Measurements from ENCODE around the gene HDAC9. TPM values are rescaled to one million over a fixed set of nuclear protein-coding genes. Genes with fewer than 3 reads are reported as not detected.

HDAC9 gene
- total and polyA plus RNA-seq, 2 of the 13 experiments (the other 11 are each of a cell fraction or from before 2014, with no cell fraction given) = 0.05 to 0.07 TPM

DNA sequence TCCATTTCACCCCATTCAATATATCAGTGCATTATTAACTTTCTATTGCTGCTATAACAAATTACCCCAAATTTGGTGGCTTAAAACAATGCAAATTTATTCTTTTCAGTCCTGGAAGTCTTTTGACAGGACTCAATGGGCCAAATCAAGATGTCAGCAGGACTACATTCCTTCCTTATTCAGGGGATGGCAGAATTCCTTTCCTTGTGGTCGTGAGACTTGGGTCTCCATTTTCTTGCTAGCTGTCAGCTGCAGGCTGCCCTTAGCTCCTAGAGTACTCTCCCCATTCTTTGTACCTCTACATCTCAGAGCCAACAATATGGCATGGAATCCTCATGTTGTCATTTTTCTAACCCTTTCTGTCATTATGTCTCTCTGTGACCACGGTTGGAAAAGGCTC is 310.6 kb downstream of the HDAC9 start:
- DNase-seq (ENCODE audit: low spot score) (no peak), ATAC-seq (no peak), FAIRE-seq (no peak)
- H3K27me3 ChIP-seq (ENCODE audit: control insufficient read depth in 1 of 2, insufficient read depth in 2 of 2, low read length in 2 of 2) = no peaks in the 10 kb centered on the region
- CTCF ChIA-PET (ENCODE audit: low intra/inter-chr PET ratio, low total read pairs) = no interaction called here
- no peaks in the 10 kb centered on the region for H3K79me2 ChIP-seq (ENCODE audit: insufficient read depth, low read length)
- no peak overlapping the region for H2AFZ ChIP-seq (ENCODE audit: low read length)
- TF ChIP-seq HNF4G (IDR thresholded peaks at IDR 0.05; ENCODE audit: borderline replicate concordance, low read depth, low read length) (no peak), HNF4G (CRISPR knock-in tag; IDR thresholded peaks at IDR 0.05; ENCODE audit: borderline replicate concordance, low read depth) (no peak)
- TF ChIP-seq, protein P1, sequence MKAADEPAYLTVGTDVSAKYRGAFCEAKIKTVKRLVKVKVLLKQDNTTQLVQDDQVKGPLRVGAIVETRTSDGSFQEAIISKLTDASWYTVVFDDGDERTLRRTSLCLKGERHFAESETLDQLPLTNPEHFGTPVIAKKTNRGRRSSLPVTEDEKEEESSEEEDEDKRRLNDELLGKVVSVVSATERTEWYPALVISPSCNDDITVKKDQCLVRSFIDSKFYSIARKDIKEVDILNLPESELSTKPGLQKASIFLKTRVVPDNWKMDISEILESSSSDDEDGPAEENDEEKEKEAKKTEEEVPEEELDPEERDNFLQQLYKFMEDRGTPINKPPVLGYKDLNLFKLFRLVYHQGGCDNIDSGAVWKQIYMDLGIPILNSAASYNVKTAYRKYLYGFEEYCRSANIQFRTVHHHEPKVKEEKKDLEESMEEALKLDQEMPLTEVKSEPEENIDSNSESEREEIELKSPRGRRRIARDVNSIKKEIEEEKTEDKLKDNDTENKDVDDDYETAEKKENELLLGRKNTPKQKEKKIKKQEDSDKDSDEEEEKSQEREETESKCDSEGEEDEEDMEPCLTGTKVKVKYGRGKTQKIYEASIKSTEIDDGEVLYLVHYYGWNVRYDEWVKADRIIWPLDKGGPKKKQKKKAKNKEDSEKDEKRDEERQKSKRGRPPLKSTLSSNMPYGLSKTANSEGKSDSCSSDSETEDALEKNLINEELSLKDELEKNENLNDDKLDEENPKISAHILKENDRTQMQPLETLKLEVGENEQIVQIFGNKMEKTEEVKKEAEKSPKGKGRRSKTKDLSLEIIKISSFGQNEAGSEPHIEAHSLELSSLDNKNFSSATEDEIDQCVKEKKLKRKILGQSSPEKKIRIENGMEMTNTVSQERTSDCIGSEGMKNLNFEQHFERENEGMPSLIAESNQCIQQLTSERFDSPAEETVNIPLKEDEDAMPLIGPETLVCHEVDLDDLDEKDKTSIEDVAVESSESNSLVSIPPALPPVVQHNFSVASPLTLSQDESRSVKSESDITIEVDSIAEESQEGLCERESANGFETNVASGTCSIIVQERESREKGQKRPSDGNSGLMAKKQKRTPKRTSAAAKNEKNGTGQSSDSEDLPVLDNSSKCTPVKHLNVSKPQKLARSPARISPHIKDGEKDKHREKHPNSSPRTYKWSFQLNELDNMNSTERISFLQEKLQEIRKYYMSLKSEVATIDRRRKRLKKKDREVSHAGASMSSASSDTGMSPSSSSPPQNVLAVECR (CRISPR knock-in tag; IDR thresholded peaks at IDR 0.05; ENCODE audit: borderline replicate concordance) = no peak
- peaks cover 48% of the 10 kb centered on the region for H3K9me3 ChIP-seq (ENCODE audit: low read length)
- WGBS (ENCODE audit: low lambda C conversion rate) = 3% methylated on average over 2 of the region's 2 CpGs
- no peak overlapping the region for H3K4me2 ChIP-seq (ENCODE audit: low read depth, low read length)
- no peaks in the 10 kb centered on the region for H3K4me1 ChIP-seq (ENCODE audit: insufficient read depth, low read length)
- no TSS peak for BruUV-seq (replicated peaks)
- no peaks in the 10 kb centered on the region for H4K20me1 ChIP-seq (ENCODE audit: insufficient read depth, low read length)
- H3K27ac ChIP-seq (ENCODE audit: extremely low read length, insufficient read depth, low read length) = no peak overlapping the region
- in situ Hi-C loops (cut with HindIII; ENCODE audit: extremely low pct_ligation_motif_present, low pct_unique_long_range_greater_than_20kb) (no loop called here), intact Hi-C loops (cut with micrococcal nuclease; ENCODE audit: unreplicated experiment) (no loop called here)
- no peak overlapping the region for H3K4me3 ChIP-seq (replicated peaks in 1 of 3; ENCODE audit: insufficient read depth in 1 of 3, low read depth in 2 of 3, low read length in 3 of 3)
- POLR2A ChIA-PET = no interaction called here
- H3K36me3 ChIP-seq (replicated peaks in 1 of 2; ENCODE audit: control insufficient read depth in 1 of 2, insufficient read depth in 2 of 2, low read length in 2 of 2) = no peaks in the 10 kb centered on the region
- no peak overlapping the region for H3K9ac ChIP-seq (ENCODE audit: insufficient read depth, low read depth, low read length)

DNA sequence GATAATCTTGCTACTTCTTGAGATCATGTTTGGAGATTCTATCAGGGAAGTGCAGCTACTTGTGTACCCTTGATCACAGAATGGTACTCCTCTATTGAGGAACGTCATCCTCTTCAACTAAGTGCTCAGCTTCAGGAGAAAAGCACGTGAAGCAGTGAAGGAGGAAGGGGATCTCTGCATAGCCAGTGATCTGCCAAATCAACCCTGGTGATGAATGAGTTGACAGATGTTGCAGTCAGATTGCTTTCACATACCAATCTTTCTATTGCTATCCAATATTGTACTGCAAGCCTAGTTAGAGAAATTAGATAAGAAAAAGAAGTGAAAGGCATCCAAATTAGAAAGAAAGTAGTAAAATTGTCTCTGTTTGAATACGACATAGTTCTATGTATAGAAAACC is 312.5 kb downstream of the HDAC9 start:
- intact Hi-C loops (cut with micrococcal nuclease; ENCODE audit: unreplicated experiment) = no loop called here
- no peak for FAIRE-seq

More for the DNA sequence above, 312.5 kb downstream of the HDAC9 start:
- ATAC-seq (no peak), DNase-seq (ENCODE audit: low spot score) (no peak)
- H3K4me2 ChIP-seq (ENCODE audit: low read depth, low read length) = no peak overlapping the region
- no peak overlapping the region for H3K27ac ChIP-seq (ENCODE audit: extremely low read length, insufficient read depth, low read length)
- TF ChIP-seq BCL6 (CRISPR knock-in tag; IDR thresholded peaks at IDR 0.05) (no peak), ZNF441 (CRISPR knock-in tag; IDR thresholded peaks at IDR 0.05; ENCODE audit: borderline replicate concordance) (no peak)
- TF ChIP-seq, protein P2, sequence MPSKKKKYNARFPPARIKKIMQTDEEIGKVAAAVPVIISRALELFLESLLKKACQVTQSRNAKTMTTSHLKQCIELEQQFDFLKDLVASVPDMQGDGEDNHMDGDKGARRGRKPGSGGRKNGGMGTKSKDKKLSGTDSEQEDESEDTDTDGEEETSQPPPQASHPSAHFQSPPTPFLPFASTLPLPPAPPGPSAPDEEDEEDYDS (CRISPR knock-in tag; IDR thresholded peaks at IDR 0.05) = no peak
- H2AFZ ChIP-seq (ENCODE audit: low read length) = no peak overlapping the region
- H3K36me3 ChIP-seq (replicated peaks in 1 of 2; ENCODE audit: control insufficient read depth in 1 of 2, insufficient read depth in 2 of 2, low read length in 2 of 2) = no peaks in the 10 kb centered on the region
- CTCF ChIA-PET (ENCODE audit: low intra/inter-chr PET ratio, low total read pairs) = no interaction called here
- H4K20me1 ChIP-seq (ENCODE audit: insufficient read depth, low read length) = no peaks in the 10 kb centered on the region
- no peaks in the 10 kb centered on the region for H3K4me1 ChIP-seq (ENCODE audit: insufficient read depth, low read length)
- POLR2A ChIA-PET = no interaction called here
- H3K9ac ChIP-seq (ENCODE audit: insufficient read depth, low read depth, low read length) = no peak overlapping the region
- H3K9me3 ChIP-seq (ENCODE audit: low read length) = peaks cover 56% of the 10 kb centered on the region
- no peaks in the 10 kb centered on the region for H3K27me3 ChIP-seq (ENCODE audit: control insufficient read depth in 1 of 2, insufficient read depth in 2 of 2, low read length in 2 of 2)
- no peaks in the 10 kb centered on the region for H3K79me2 ChIP-seq (ENCODE audit: insufficient read depth, low read length)
- no peak overlapping the region for H3K4me3 ChIP-seq (replicated peaks in 1 of 3; ENCODE audit: insufficient read depth in 1 of 3, low read depth in 2 of 3, low read length in 3 of 3)
- in situ Hi-C loops (cut with HindIII; ENCODE audit: extremely low pct_ligation_motif_present, low pct_unique_long_range_greater_than_20kb) = no loop called here
- 0% methylated on average over 3 of the region's 3 CpGs for WGBS (ENCODE audit: low lambda C conversion rate)
- BruUV-seq (replicated peaks) = no TSS peak
